HG03520 (cell line): ENCODE results near the gene CLTC.

Source experiments
- ATAC-seq: cut with Tn5 transposase; IDR thresholded peaks from one replicate; pipeline ENCODE4 v1.9.1; 2021; ENCODE audit warnings: mild to moderate bottlenecking, moderate library complexity; ENCODE audit not compliant: unreplicated experiment

The CLTC gene

GRCh38 chr17:59678918-59679317 lies 59.2 kb downstream of the CLTC start:
- no peak for ATAC-seq

GRCh38 chr17:59680314-59680713 lies 60.6 kb downstream of the CLTC start:
- ATAC-seq = no peak

- ATAC-seq = no peak
These were observed 63.6 kb downstream of the CLTC start for GRCh38 chr17:59683283-59683682.

GRCh38 chr17:59684967-59685366 lies 65.3 kb downstream of the CLTC start:
- ATAC-seq = no peak

GRCh38 chr17:59688008-59688407 lies 68.3 kb downstream of the CLTC start:
- ATAC-seq = no peak

GRCh38 chr17:59688496-59688895 lies 68.8 kb downstream of the CLTC start:
- ATAC-seq = no peak

- no peak for ATAC-seq
These were observed 73.9 kb downstream of the CLTC start for GRCh38 chr17:59693582-59693981.

- no peak for ATAC-seq
These were observed 74.6 kb downstream of the CLTC start for GRCh38 chr17:59694344-59694743.

GRCh38 chr17:59695945-59696681 lies 76.4 kb downstream of the CLTC start:
- no peak for ATAC-seq

- ATAC-seq = no peak
These were observed 77.1 kb downstream of the CLTC start for GRCh38 chr17:59696682-59697277.

GRCh38 chr17:59698143-59698542 lies 78.4 kb downstream of the CLTC start:
- no peak for ATAC-seq

- no peak for ATAC-seq
These were observed 79.5 kb downstream of the CLTC start for GRCh38 chr17:59699218-59699617.

- no peak for ATAC-seq
These were observed 80.1 kb downstream of the CLTC start for GRCh38 chr17:59699786-59700185.

- no peak for ATAC-seq
These were observed 82.6 kb downstream of the CLTC start for GRCh38 chr17:59702304-59702703.

GRCh38 chr17:59707149-59707970 lies 87.7 kb downstream of the CLTC start, which contains the start of the genes PTRH2 and VMP1:
Gene PTRH2, minus strand, starts transcription at chr17:59707430. Its CDS starts 9,452 bp downstream, at chr17:59697978.
Gene VMP1, plus strand, starts transcription at chr17:59707654. Its CDS starts 23,793 bp downstream, at chr17:59731447.
- ATAC-seq = peak; percentile 91

GRCh38 chr17:59707971-59708430 lies 88.3 kb downstream of the CLTC start:
- no peak for ATAC-seq

GRCh38 chr17:59711936-59712335 lies 92.2 kb downstream of the CLTC start:
- ATAC-seq = no peak

- ATAC-seq = no peak
These were observed 93.2 kb downstream of the CLTC start for GRCh38 chr17:59712862-59713261.

- ATAC-seq = no peak
These were observed 94.6 kb downstream of the CLTC start for GRCh38 chr17:59714255-59714654.

- no peak for ATAC-seq
These were observed 96.7 kb downstream of the CLTC start for GRCh38 chr17:59716427-59716826.

GRCh38 chr17:59719526-59719925 lies 99.8 kb downstream of the CLTC start:
- no peak for ATAC-seq
